H1 (cell line): ENCODE results near the gene KIF21A. TPM values are rescaled to one million over a fixed set of nuclear protein-coding genes. Genes with fewer than 3 reads are reported as not detected.

ENCODE experiments used
- CTCF ChIA-PET: fragments of 300-600 bp; sonication (Branson Sonifier 250); formaldehyde crosslinking; loops from one replicate; lab custom pipeline; 2021; ENCODE audit not compliant: partially characterized antibody; lab: Charles Lee
- POLR2A ChIA-PET: fragments of 300-600 bp; sonication (Branson Sonifier 250); formaldehyde crosslinking; loops from one replicate; lab custom pipeline; 2021; ENCODE audit warnings: inconsistent platforms; ENCODE audit not compliant: partially characterized antibody; lab: Charles Lee
- DNase-seq, 2 experiments: peaks; one replicate each; pipeline versions ENCODE4 v3.0.0 to v3.0.0-alpha.2; 2010 to 2022; ENCODE audit warnings: low spot score in 2 of 2, low read depth in 1 of 2, mixed read lengths in 1 of 2
- FAIRE-seq: peaks from 2 replicates; lab custom pipeline; 2011; peaks lifted over from hg19 to GRCh38; lab: Jason Lieb, UNC
- H2AFZ ChIP-seq: 2 replicates; pipeline ENCODE4 v1.8.1; 2012; ENCODE audit warnings: low read length, inconsistent platforms
- H2AK5ac ChIP-seq: 2 replicates; pipeline ENCODE4 v1.6.1; 2013; ENCODE audit warnings: low read depth, low read length
- H2BK120ac ChIP-seq: replicated peaks from 2 replicates; pipeline ENCODE3; 2013; ENCODE audit warnings: low read depth, low read length, inconsistent platforms
- H2BK12ac ChIP-seq: 2 replicates; pipeline ENCODE4 v1.6.1; 2013; ENCODE audit warnings: low read depth, low read length
- H2BK15ac ChIP-seq: 2 replicates; pipeline ENCODE4 v1.6.1; 2013; ENCODE audit warnings: low read length
- H2BK20ac ChIP-seq: 2 replicates; pipeline ENCODE4 v1.6.1; 2013; ENCODE audit warnings: low read length
- H2BK5ac ChIP-seq: 2 replicates; pipeline ENCODE4 v1.6.1; 2013; ENCODE audit warnings: low read depth, low read length
- H3K14ac ChIP-seq: 2 replicates; pipeline ENCODE4 v1.6.1; 2013; ENCODE audit warnings: inconsistent platforms; ENCODE audit not compliant: insufficient read length
- H3K18ac ChIP-seq: 2 replicates; pipeline ENCODE4 v1.6.1; 2013; ENCODE audit warnings: low read length; ENCODE audit errors: extremely low read depth
- H3K23ac ChIP-seq: 2 replicates; pipeline ENCODE4 v1.6.1; 2013; ENCODE audit warnings: inconsistent platforms; ENCODE audit not compliant: insufficient read length
- H3K23me2 ChIP-seq: 2 replicates; pipeline ENCODE4 v1.6.1; 2013; ENCODE audit warnings: low read depth, low read length
- H3K27ac ChIP-seq: 2 replicates; pipeline ENCODE4 v1.6.1; 2011; ENCODE audit warnings: low read depth, low read length, inconsistent platforms
- H3K27me3 ChIP-seq, 4 experiments: replicated peaks in 1 of 4; 1 replicate in 1 of 4; 2 replicates in 3 of 4; pipeline versions ENCODE4 v1.6.1 to v1.8.1; 2011 to 2013; ENCODE audit warnings: low read length in 3 of 4, mild to moderate bottlenecking in 3 of 4, inconsistent platforms in 2 of 4, mixed read lengths in 2 of 4, moderate library complexity in 1 of 4; ENCODE audit not compliant: control insufficient read depth in 3 of 4, insufficient read depth in 3 of 4; ENCODE audit errors: extremely low read depth in 1 of 4
- H3K36me3 ChIP-seq, 4 experiments: 2 replicates each; pipeline versions ENCODE4 v1.6.1 to v1.8.1; 2011 to 2013; ENCODE audit warnings: mild to moderate bottlenecking in 4 of 4, low read length in 3 of 4, moderate library complexity in 2 of 4, control low read depth in 1 of 4, inconsistent platforms in 1 of 4; ENCODE audit not compliant: insufficient read depth in 4 of 4, control insufficient read depth in 2 of 4
- H3K4ac ChIP-seq: replicated peaks from 2 replicates; pipeline ENCODE3; 2013; ENCODE audit warnings: low read length, low read depth, mixed read lengths, inconsistent platforms; ENCODE audit not compliant: insufficient read length
- H3K4me1 ChIP-seq, 4 experiments: replicated peaks in 1 of 4; 1 replicate in 1 of 4; 2 replicates in 3 of 4; pipeline versions ENCODE4 v1.6.1 to v1.8.1; 2011 to 2013; ENCODE audit warnings: low read length in 3 of 4, inconsistent platforms in 2 of 4, mixed read lengths in 1 of 4; ENCODE audit not compliant: insufficient read depth in 4 of 4, control insufficient read depth in 3 of 4
- H3K4me2 ChIP-seq, 2 experiments: 2 replicates each; pipeline versions ENCODE4 v1.6.1 to v1.8.1; 2011 to 2013; ENCODE audit warnings: low read depth in 2 of 2, low read length in 2 of 2, control low read depth in 1 of 2, inconsistent platforms in 1 of 2, mild to moderate bottlenecking in 1 of 2; ENCODE audit not compliant: insufficient read depth in 1 of 2
- H3K4me3 ChIP-seq, 4 experiments: fragments of 200-600, 300-600 bp in 1 of 4; sonication (generic), shearing (Covaris generic), sonication (Bioruptor Twin) in 1 of 4; 2 replicates each; pipeline versions ENCODE4 v1.5.1 to v1.8.1; 2011 to 2016; ENCODE audit warnings: low read length in 4 of 4, low read depth in 3 of 4, control low read depth in 2 of 4, inconsistent platforms in 2 of 4, mild to moderate bottlenecking in 2 of 4, mixed read lengths in 1 of 4, moderate library complexity in 1 of 4; ENCODE audit not compliant: insufficient read depth in 2 of 4; ENCODE audit errors: extremely low read depth in 1 of 4
- H3K56ac ChIP-seq: replicated peaks from 2 replicates; pipeline ENCODE3; 2013; ENCODE audit warnings: low read depth, mild to moderate bottlenecking, mixed read lengths, low read length, inconsistent platforms; ENCODE audit not compliant: insufficient read length
- H3K79me1 ChIP-seq: 2 replicates; pipeline ENCODE4 v1.6.1; 2013; ENCODE audit warnings: low read depth, low read length, control low read depth
- H3K79me2 ChIP-seq, 2 experiments: 2 replicates each; pipeline versions ENCODE4 v1.6.1 to v1.8.1; 2012 to 2013; ENCODE audit warnings: low read length in 2 of 2, mild to moderate bottlenecking in 2 of 2, inconsistent platforms in 1 of 2; ENCODE audit not compliant: insufficient read depth in 2 of 2, control insufficient read depth in 1 of 2
- H3K9ac ChIP-seq, 4 experiments: replicated peaks in 1 of 4; 1 replicate in 1 of 4; 2 replicates in 3 of 4; pipeline versions ENCODE4 v1.6.1 to v1.8.1; 2011 to 2013; ENCODE audit warnings: low read depth in 3 of 4, low read length in 3 of 4, control low read depth in 2 of 4, mild to moderate bottlenecking in 2 of 4, moderate library complexity in 2 of 4, inconsistent platforms in 1 of 4; ENCODE audit errors: extremely low read depth in 1 of 4
- H3K9me3 ChIP-seq, 2 experiments: 2 replicates each; pipeline versions ENCODE4 v1.6.1 to v1.8.1; 2012 to 2013; ENCODE audit warnings: mild to moderate bottlenecking in 2 of 2, moderate library complexity in 2 of 2, control low read depth in 1 of 2, inconsistent platforms in 1 of 2, low read depth in 1 of 2, low read length in 1 of 2, mixed read lengths in 1 of 2; ENCODE audit not compliant: insufficient read depth in 2 of 2
- H4K20me1 ChIP-seq, 2 experiments: replicated peaks in 1 of 2; 2 replicates each; pipeline versions ENCODE3 to v1.8.1; 2011 to 2013; ENCODE audit warnings: inconsistent platforms in 2 of 2, low read length in 2 of 2, mild to moderate bottlenecking in 1 of 2; ENCODE audit not compliant: insufficient read depth in 2 of 2, control insufficient read depth in 1 of 2
- H4K5ac ChIP-seq: 2 replicates; pipeline ENCODE4 v1.6.1; 2013; ENCODE audit warnings: low read length, low read depth, mixed read lengths, inconsistent platforms; ENCODE audit not compliant: insufficient read length
- H4K8ac ChIP-seq: 2 replicates; pipeline ENCODE4 v1.8.0; 2013; ENCODE audit warnings: mild to moderate bottlenecking, moderate library complexity, low read length, inconsistent platforms; ENCODE audit not compliant: insufficient read depth; ENCODE audit errors: extremely low read depth
- H4K91ac ChIP-seq: replicated peaks from 2 replicates; pipeline ENCODE3; 2013; ENCODE audit warnings: low read length, mixed read lengths, inconsistent platforms; ENCODE audit not compliant: insufficient read length
- ASH2L ChIP-seq: fragments of 200-600, 300-600 bp; sonication (generic); IDR thresholded peaks from one replicate; pipeline ENCODE4 v1.7.1; 2017; ENCODE audit warnings: low read length
- BACH1 ChIP-seq: IDR thresholded peaks from 2 replicates; pipeline ENCODE4 v1.6.1; 2012; ENCODE audit warnings: low read length, improper control_type of control experiment
- CTBP2 ChIP-seq: IDR thresholded peaks from 2 replicates; pipeline ENCODE4 v1.7.0; 2011; ENCODE audit warnings: borderline replicate concordance, mild to moderate bottlenecking, moderate library complexity, mixed read lengths, low read length; ENCODE audit not compliant: insufficient read depth, insufficient read length
- EP300 ChIP-seq, 2 experiments: IDR thresholded peaks; 1 replicate in 1 of 2; 2 replicates in 1 of 2; pipeline ENCODE4 v1.6.1; 2011 to 2012; ENCODE audit warnings: low read depth in 2 of 2, low read length in 2 of 2, mild to moderate bottlenecking in 2 of 2, borderline replicate concordance in 1 of 2, inconsistent platforms in 1 of 2, moderate library complexity in 1 of 2
- GABPA ChIP-seq: IDR thresholded peaks from 2 replicates; pipeline ENCODE4 v1.6.1; 2011; ENCODE audit warnings: mild to moderate bottlenecking, low read length, moderate library complexity, borderline replicate concordance; ENCODE audit not compliant: insufficient read depth
- GTF2F1 ChIP-seq: IDR thresholded peaks from 2 replicates; pipeline ENCODE4 v1.6.1; 2012; ENCODE audit warnings: low read depth, low read length, improper control_type of control experiment, borderline replicate concordance
- HDAC2 ChIP-seq, 2 experiments: fragments of 300-600 bp in 1 of 2; sonication (generic) in 1 of 2; IDR thresholded peaks; 2 replicates each; pipeline ENCODE4 v1.6.1; 2011 to 2012; ENCODE audit warnings: low read depth in 2 of 2, low read length in 2 of 2, mild to moderate bottlenecking in 2 of 2, moderate library complexity in 2 of 2, borderline replicate concordance in 1 of 2, inconsistent platforms in 1 of 2
- JUND ChIP-seq: IDR thresholded peaks from 2 replicates; pipeline ENCODE4 v1.6.1; 2011; ENCODE audit warnings: mild to moderate bottlenecking, improper control_type of control experiment, low read length
- MAFK ChIP-seq: IDR thresholded peaks from 2 replicates; pipeline ENCODE4 v1.6.1; 2012; ENCODE audit warnings: low read depth, mild to moderate bottlenecking, improper control_type of control experiment, low read length
- SP2 ChIP-seq: IDR thresholded peaks from 2 replicates; pipeline ENCODE4 v1.6.1; 2012; ENCODE audit warnings: mild to moderate bottlenecking, low read length, inconsistent platforms
- SRF ChIP-seq: IDR thresholded peaks from 2 replicates; pipeline ENCODE4 v1.6.1; 2011; ENCODE audit warnings: mild to moderate bottlenecking, low read depth, low read length, moderate library complexity
- TAF1 ChIP-seq: IDR thresholded peaks from 2 replicates; pipeline ENCODE4 v1.6.1; 2011; ENCODE audit warnings: mild to moderate bottlenecking, low read depth, low read length
- TBP ChIP-seq: IDR thresholded peaks from 2 replicates; pipeline ENCODE4 v1.6.1; 2011; ENCODE audit warnings: low read depth, low read length, improper control_type of control experiment
- WGBS, 2 experiments: shearing (Covaris generic) in 1 of 2; methylation state at CpG; one replicate each; pipeline versions ENCODE4 v1.1.6 to v1.1.7; 2013 to 2015; ENCODE audit warnings: low lambda C conversion rate in 2 of 2, mixed read lengths in 2 of 2, inconsistent platforms in 1 of 2, low coverage in 1 of 2, missing lambda C conversion rate in 1 of 2; ENCODE audit not compliant: insufficient replicate concordance in 2 of 2, insufficient coverage in 1 of 2, insufficient read length in 1 of 2; ENCODE audit errors: extremely low coverage in 1 of 2, missing lambda C conversion rate in 1 of 2; 5-methylcytosine and 5-hydroxymethylcytosine counted together
- polyA plus RNA-seq, 7 experiments: library from polyadenylated mRNA; depleted of rRNA in 3 of 7; stranded (reverse) in 5 of 7; unstranded in 2 of 7; fragments of >200 nt in 5 of 7; fragments of 200-250 nt in 2 of 7; gene quantifications; 1 replicate in 5 of 7; 2 replicates in 1 of 7; 4 replicates in 1 of 7; pipeline versions ENCODE4 v1.2.1 to v1.2.3, GENCODE V29; 2011 to 2013; ENCODE audit warnings: missing spikeins in 2 of 7, mixed read lengths in 2 of 7
- total RNA-seq: library from RNA; stranded (reverse); fragmentation: NEBNext Ultra II Directional; extraction: Animal tissue kit (Norgen Biotek cat#: 25700); gene quantifications from 2 replicates; pipeline ENCODE4 v1.2.1, GENCODE V29; 2021
- TF ChIP-seq, protein P1 (sequence below): IDR thresholded peaks from 2 replicates; pipeline ENCODE4 v1.6.1; 2011; ENCODE audit warnings: low read depth, mild to moderate bottlenecking, low read length; ENCODE audit not compliant: insufficient read depth

The KIF21A gene
- total and polyA plus RNA-seq, 2 of the 8 experiments (the other 6 are each of a cell fraction or from before 2014, with no cell fraction given): 10.0 to 26.0 TPM

GRCh38 chr12:39275846-39276245, 167.1 kb downstream of the KIF21A start:
- no peaks in the 10 kb centered on the region for H3K79me1 ChIP-seq
- H2AK5ac ChIP-seq: no peak overlapping the region
- no peak overlapping the region for H2BK5ac ChIP-seq
- H3K4me3 ChIP-seq: no peak overlapping the region
- H3K18ac ChIP-seq: no peak overlapping the region
- no peaks in the 10 kb centered on the region for H3K23me2 ChIP-seq
- no peak for FAIRE-seq
- DNase-seq: no peak
- ChIA-PET POLR2A (no interaction called here), CTCF (interaction anchor here (1.4 to 1.5 kb wide), 2 partner anchors 172 to 370 kb away, joined by 4 read pairs; no protein-coding TSS in a partner anchor)
- no peak overlapping the region for H3K27ac ChIP-seq
- no peak overlapping the region for H2AFZ ChIP-seq
- no peak overlapping the region for H3K56ac ChIP-seq
- H3K79me2 ChIP-seq: no peaks in the 10 kb centered on the region
- H4K20me1 ChIP-seq: no peaks in the 10 kb centered on the region
- no peaks in the 10 kb centered on the region for H3K36me3 ChIP-seq
- no peaks in the 10 kb centered on the region for H3K4me1 ChIP-seq
- H3K23ac ChIP-seq: no peak overlapping the region
- H3K9me3 ChIP-seq: no peaks in the 10 kb centered on the region
- 92% methylated on average over 3 of the region's 3 CpGs; no CpG with 5 or more reads in 1 of the 2 experiments for WGBS, 2 experiments
- H3K4ac ChIP-seq: no peak overlapping the region
- H3K9ac ChIP-seq: no peak overlapping the region
- H3K27me3 ChIP-seq: no peaks in the 10 kb centered on the region
- H2BK12ac ChIP-seq: no peak overlapping the region
- no peak overlapping the region for H3K4me2 ChIP-seq
- no peak overlapping the region for H3K14ac ChIP-seq
- H2BK15ac ChIP-seq: no peak overlapping the region
- H4K5ac ChIP-seq: no peak overlapping the region
- no peak overlapping the region for H4K91ac ChIP-seq
- no peak overlapping the region for H4K8ac ChIP-seq
- H2BK20ac ChIP-seq: no peak overlapping the region
- H2BK120ac ChIP-seq: no peak overlapping the region
- TF ChIP-seq BACH1 (no peak), HDAC2 (IDR thresholded peaks at IDR 0.05; ENCODE audit: borderline replicate concordance in 1 of 2, low read depth in 2 of 2, low read length in 2 of 2) (no peak), GABPA (no peak), SP2 (no peak), GTF2F1 (no peak), JUND (no peak), CTBP2 (no peak), MAFK (no peak), TAF1 (no peak), SRF (no peak), TBP (no peak), EP300 (IDR thresholded peaks at IDR 0.05; ENCODE audit: borderline replicate concordance in 1 of 2, low read depth in 2 of 2, low read length in 2 of 2) (no peak), ASH2L (no peak)
- TF ChIP-seq, protein P1, sequence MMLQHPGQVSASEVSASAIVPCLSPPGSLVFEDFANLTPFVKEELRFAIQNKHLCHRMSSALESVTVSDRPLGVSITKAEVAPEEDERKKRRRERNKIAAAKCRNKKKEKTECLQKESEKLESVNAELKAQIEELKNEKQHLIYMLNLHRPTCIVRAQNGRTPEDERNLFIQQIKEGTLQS: no peak
